SKM-1 treated with dmso at 0.1 percent for 144 hours (cell line): ENCODE results near the gene ANKMY1.

Experiments used
- DNase-seq: peaks from one replicate; lab custom pipeline; 2025; ENCODE audit not compliant: unreplicated experiment; lab: John Stamatoyannopoulos, UW

Gene ANKMY1

DNA sequence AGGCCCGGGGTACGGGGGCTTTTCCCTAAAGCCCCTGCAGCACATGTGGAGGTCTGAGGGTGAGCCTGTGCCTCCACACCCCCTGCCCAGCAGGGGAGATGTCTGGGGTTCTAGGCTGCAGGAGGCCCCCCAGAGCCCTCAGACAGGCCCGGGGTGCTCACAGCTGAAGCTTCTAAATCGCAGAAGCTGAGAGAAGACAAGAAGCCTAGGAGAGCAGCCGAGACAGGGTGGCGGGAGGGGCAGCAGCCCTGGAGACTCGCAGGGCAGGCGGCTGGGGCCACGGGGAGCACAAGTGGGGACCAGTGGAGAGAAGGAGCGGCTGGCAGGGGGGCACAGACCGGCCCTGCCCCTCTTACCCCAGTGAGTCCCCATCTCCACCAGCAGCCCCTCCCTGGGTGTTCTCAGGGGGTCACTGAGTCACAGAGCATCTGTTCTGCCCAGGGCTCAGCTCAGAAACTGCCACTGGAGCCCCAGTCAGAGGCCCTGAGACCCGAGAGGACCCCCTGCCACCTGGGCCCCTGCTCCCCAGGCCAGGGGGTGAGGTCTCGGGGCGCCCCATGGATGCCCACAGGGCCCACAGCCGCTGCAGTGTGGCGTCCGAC lies 96.2 kb downstream of the ANKMY1 start:
- DNase-seq, result no peak

DNA sequence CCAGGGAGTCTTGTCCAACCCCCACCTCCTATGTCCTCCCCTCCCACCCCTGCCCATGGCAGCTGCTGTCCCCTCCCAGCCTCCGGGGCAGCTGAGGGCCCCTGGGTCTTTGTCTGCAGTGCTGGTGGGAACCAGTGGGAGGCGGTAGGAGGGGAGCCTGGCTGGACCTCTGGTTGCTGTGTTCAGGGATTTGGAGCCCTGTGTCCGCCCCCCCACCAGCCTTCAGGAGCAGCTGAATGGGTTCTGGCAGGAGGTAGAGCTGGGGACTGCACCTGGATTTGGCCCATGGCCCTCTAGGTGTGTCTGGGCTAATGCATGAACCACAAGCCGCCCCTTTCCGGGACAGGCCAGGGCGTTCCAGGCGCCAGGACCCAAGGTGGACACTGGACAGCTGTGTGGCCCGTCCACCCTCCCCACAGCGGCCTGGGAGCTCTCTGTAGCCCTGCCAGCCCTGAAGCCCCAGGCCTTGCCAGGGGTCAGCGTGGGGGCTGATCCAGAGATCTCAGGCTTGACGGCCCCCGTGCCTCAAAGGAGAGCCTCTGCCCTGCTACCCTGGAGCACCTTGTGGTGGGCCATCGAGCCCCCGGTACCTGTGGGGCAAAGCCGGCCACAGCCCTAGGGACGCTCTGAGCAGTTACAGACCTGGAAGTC lies 96.9 kb downstream of the ANKMY1 start:
- no peak for DNase-seq

DNA sequence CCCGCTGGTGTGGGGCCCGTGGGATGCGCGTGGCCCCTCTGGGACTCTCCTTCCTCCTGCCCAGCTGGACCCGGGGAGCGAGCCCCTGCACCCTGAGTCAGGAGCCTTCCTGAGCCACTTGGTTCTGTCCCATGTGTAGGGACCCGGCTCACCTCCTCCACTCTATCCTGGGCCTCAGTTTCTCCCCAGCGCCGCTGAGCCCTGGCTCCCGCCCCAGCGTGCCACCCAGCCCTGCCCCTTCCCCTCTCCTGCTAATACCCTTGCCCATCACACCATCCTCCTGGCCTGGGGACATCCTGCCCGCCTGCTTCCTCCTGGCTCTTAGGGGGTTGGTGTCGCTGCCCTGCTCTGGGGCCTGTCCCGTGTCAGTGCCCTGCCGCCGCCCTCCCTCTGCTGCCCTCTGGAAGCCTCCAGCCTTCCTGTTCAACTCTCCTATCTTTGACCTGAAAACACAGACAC lies 97.5 kb downstream of the ANKMY1 start:
- no peak for DNase-seq

DNA sequence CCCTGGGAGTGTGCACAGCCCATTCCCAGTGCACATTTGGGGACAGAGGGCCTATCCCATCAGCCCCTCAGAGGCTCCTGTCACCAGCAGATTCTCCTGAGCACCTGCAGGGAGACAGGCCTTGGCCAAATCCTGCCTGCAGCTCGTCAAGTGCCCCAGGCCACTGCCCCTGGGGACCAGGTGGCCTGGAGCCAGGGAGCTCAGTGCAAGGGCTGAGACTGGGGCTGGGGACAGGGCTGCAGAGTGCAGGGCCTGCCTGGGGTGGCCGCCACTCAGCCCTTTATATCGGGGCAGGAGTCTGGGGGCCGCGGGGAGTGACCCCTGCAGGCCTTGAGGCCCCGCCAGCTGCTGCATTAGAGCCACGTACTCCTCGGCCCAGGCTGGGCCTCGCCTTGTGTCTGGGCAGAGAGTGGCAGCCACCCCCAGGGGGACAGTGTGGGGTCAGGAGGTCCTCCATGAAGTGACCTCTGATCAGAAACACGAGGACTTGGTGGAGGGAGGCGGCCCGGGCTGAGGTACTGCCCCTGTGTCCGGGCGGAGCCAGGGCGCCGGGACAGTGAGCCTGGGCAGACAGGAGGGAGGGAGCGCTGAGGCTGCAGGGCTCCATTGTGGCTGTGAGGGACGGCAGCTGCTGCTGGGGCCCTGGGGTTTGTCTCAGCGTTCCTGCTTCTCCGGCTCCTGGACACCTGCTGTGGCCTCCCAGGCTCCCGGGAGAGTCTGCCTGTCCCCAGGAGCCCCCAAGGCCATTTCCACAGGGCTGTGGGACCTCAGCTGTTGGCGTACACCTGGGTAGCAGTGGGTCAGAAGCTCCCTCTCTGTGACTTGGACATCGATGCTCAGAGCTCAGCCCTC lies 98.2 kb downstream of the ANKMY1 start:
- no peak for DNase-seq

DNA sequence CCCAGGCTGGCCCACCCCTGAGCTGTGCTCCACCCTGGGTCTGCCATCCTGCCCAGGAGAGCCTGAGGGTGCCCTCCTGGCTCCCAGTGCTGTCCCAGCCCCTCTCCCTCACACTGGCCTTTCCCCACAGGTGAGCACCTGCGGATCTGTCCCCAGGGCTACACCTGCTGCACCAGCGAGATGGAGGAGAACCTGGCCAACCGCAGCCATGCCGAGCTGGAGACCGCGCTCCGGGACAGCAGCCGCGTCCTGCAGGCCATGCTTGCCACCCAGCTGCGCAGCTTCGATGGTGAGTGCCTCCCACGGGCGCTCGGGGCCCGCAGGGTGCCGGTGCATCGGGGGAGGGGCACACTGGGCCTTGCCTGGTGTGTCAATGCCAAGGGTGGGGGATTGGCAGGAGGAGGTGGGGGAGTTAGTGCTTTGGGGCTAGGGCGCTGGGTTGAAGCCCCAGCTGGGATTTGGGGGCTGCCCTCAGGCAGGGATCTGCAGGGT lies 98.8 kb downstream of the ANKMY1 start:
- no peak for DNase-seq

DNA sequence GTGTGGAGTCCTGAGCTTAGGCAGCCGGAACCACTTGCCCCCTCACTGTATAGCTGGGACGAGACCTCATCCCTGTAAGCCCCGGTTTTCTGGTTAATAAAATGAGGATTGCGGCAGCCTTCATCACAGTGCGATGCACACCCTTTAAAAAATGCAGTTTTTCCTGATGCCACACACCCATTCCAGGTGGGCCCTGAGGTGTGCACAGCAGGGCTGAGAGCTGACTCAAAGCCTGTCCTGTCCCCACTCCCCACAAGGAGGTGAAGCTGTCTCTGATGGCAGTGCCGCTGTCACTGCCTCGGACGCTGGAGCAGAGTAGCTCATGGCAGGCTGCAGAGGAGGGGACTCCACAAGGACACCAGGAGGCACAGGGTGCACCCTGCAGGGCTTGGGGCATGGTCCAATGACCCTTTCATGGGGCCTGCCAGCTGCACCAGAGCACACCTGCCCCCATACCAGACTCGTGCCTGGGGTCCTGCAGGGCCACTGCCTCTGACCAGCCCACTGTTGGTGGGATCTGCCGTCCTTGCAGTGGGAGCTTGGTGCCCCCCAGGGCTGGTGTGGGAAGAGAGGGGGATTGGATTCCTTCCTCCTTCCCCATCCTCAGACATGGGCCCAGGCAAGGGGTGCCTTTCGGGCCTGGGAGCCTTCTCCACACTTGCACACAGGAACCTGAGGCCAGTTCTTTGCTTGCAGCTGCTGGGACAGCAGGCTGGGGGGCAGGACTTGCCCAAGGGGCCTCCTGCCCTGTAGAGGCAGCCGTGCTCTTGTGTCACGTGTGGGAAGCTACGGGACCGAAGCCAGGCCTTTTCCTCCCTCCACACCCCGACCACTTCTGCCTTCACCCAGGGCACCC lies 99.5 kb downstream of the ANKMY1 start:
- DNase-seq, result no peak

DNA sequence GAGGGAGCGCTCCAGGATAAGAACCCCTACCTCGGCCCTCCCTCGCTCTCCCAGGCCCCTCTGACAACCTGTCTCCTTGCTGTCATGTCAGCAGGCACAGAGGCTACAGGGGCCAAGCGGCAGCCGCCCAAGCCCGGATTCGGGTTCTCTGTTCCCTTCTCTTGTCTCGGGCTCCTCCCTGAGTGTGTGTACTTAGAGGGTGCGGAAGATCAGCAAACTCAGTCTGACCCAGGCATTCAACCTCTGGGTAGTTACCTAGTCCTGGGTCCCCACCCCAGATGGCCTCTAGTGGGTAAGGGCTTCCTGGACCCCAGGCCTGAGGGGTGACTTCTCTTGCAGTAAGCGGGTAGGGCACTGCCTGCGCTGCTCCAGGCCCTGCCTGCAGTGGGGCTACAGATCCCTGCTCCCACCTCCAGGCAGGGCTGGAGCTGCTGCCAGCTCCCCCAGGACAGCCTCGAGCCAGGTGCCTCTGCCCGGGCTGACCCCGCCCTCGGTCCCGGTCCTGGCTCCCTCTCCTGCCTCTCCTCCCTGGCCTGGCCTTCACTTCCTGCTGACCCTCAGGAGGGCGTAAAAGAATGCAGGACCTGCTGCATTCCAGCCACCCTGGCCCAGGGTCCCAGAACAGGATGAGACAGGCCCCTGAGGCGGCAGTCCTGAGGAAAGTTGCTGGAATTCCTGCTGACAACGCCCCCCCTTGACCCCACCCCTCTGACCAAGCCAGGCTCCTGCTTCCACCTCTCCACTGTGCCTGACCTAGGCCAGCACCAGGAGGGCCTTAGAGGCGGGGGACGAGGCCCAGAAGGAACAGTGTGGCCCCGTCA lies 100.4 kb downstream of the ANKMY1 start:
- no peak for DNase-seq

DNA sequence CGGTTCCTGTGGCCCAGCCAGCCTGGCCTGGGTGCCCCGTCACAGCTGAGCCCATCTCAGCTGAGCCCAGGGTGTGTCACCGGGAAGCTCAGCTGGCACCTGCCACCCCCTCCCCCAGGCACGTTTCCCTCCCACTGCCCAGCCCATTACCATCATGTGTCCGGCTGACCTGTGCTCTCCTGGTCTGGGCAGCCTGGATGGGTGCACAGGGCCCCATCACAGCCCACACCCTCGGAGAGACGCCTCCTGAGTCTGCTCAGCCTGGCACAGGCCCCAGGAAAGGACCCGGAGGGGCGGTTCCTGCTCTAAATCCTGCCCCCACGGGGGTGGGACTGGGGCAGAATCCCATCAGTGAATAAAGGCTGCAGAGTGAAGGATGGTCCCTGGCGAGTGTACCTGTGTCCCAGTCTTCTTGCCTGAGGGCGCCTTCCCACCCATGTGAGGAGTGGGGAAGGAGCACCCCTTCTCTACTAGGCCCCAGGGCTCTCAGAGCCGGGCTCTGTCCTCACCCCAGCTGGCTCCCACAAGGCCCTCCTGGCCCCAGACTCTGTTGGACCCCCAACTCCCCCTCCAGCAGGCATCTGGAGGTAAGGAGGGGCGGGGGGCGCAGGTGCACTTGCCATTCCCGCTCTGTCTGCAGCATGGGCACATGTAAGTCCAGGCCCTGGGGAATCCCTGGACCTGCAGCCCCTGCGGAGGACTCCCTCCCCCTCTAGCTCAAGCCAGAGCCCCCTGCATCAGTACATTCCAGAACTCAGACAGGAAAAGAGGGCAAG lies 101.2 kb downstream of the ANKMY1 start:
- no peak for DNase-seq

DNA sequence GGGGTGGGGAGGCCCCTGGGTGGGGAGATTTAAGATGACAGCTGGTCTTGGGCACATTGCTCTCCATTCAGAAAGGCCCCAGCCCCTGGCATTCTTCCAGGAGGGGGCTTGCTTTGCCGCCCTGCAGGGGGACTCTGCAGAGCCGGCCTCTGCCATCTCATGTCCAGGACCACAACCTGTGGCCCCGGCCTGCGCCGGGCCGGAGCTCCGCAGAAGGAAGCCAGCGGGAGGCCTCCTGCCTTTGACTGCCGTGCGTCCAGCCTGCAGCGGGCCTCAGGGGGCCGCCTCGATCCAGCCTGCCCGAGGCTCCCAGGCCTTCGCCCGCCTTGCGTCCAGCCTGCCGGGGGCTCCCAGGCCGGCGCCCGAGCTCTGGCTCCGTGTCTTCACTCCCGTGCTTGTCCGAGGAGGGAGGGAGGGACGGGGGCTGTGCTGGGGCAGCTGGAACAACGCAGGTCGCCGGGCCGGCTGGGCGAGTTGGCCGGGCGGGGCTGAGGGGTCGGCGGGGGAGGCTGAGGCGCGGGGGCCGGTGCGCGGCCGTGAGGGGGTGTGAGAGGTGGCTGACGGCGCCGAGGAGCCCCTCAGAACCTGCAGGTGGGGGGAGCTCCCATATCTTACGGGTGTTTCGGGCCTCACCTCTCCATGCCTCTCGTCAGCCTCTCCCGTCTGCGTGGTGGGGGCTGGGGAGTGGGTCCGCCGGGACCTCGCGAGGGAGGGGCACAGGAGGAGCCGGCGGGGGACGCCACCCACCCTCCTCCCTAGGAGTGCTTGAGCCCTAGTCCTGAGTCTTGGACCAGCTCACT lies 101.9 kb downstream of the ANKMY1 start:
- no peak for DNase-seq

DNA sequence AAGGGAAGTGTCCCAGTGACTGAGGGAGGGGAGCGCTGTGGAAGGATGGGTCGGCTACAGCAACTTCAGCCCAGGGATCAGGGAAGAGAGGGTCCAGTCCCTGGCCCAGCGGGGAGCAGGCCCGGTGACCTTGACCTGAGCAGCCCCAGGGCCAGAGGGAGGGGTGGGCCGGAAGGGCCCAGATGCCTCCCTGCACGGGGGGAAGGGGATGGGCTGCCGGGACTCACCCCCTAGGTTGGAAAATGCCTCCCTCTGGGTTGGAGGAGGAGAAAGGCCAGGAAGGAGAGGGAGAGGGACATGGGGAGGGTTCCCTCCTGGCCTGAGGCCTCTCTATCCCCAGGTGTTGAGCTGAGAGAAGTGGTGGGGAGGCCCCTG lies 102.5 kb downstream of the ANKMY1 start:
- no peak for DNase-seq

DNA sequence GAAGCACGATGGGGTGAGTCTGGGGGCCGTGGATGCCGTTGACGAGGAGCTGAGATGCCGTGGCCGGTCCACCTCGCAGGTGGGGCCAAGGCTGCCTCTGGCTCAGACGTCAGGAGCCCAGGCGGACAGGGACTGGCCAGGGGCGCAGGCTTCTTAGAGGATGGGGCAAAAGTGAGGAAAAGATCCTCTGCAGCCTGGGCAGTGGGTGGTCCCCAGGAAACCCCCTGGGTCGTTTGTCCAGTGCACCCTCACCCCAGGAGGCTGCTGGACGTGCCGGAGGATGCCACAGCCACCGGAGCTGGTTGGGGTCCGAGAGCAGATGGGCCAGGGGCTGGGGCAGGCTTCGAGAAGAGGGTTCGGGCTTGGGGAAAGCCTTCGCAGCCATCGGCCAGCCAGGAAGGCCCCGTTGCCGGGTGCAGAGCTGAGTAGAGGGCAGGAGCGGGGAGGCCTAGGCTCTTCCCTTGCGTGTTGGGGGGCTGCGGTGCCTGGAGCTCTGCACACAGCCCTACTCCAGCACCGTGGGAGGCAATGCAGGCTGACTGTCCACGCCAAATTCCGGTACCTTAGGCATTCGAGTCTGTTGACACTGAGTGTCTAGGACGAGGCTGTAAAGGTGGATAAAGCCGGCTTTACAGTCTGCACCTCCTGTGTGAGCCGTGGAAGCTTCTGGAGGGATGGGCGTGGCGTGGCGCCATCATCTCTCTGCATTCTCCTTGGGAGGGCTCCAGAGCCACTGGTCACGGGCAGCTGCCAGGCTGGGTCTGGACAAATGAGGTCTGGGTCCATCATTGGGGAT lies 103.5 kb downstream of the ANKMY1 start:
- DNase-seq, result no peak

DNA sequence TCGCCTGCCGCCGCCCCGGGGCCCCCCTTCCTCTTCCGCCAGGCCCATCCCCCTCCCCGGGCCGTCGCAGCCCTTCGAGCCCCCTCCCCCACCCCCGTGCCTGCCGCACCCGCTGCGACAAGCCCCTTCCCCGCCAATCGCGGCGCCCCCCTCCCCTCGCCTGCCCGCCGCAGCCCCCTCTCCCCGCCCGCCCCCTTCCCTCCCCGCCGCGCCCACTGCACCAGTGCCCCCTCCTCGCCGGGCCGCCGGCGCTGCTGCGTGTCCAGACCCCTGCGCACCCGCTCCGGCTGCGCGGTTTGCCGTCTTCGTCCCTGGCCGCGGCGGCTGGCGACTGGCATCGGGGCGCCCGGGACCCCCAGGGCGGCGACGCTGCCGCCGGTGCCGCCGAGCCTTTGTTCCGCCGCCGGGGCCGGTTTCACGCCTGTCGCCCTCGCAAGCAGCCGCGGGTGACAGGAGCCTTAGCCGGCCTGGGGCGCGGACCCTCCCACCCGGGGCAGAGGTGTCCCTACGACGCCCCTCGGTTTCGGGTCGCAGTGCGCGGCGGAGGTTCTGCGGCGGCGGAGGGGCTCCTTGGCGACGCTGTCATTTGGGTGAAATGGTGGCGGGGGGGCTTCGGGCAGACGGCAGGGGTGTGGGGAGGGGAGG lies 104.2 kb downstream of the ANKMY1 start:
- no peak for DNase-seq

DNA sequence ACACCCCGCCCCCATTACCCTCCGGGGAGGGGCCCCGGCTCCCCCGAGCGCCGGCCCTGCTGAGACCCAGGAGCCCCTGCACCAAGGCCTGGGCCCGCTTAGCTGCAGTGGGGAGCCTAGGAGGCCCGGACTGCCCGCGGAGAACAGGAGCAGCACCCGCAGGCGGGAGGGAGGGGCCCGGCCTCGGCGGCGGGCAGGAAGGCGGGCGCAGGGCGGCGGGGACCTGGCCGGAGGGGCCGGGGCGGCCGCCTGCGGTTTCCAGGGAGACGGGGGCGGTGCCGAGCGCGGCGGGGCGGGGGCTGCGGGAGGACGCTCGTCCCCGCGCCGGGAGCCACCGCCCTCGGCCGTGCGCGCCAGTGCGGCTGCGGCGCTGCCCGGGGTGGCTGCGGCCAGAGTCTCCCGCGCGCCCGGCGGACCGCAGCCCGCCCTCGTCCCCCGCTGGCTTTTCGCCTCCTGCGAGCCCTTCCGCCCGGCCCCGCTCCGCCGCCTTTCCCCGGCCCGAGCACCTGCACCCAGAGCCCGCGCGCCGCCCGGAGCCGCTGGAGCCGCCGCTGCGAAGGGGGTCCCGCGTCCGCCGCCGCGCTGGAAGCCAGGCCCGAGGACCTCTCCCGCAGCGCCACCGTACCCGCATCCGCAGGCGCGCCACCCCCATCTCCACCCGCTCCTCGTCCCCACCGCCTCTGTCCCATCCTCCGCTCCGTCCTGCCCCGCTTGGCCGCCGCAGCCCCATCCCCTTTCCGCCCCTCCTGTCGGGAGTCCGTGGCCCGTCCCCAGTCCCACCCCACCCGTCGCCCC lies 105.1 kb downstream of the ANKMY1 start:
- DNase-seq, result no peak

DNA sequence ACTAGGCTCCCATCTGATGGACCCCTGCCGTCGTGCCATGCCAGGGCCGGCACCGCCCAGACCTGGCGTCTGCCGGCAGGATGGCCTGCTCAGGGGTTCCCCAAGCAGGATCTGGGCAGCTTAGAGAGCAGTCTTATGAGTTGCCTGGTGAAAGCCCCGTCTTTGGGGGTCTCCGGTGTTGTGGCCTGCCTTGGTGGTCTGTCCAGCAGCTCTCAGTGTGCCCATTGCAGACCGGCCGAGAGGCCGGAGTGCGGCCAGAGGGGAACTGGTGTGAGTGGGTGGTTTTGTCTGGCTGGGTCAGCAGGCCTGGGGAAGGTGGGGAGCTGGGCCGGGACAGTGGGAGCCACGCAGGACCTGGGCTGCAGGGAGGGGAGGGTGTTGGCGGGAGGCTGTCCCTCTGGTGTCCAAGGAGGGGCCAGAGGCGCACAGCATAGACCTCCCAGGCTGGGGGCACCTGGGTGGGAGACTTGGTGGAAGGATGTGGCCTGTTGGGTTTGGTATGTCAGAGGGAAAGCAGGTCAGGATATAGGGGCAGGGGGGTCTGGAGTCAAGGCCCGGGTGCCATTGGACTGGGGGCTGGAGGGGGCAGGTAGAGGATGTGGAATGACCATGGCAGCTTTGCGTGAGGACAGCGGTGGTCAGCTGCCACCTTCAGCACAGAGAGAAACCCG lies 105.9 kb downstream of the ANKMY1 start:
- DNase-seq, result no peak

DNA sequence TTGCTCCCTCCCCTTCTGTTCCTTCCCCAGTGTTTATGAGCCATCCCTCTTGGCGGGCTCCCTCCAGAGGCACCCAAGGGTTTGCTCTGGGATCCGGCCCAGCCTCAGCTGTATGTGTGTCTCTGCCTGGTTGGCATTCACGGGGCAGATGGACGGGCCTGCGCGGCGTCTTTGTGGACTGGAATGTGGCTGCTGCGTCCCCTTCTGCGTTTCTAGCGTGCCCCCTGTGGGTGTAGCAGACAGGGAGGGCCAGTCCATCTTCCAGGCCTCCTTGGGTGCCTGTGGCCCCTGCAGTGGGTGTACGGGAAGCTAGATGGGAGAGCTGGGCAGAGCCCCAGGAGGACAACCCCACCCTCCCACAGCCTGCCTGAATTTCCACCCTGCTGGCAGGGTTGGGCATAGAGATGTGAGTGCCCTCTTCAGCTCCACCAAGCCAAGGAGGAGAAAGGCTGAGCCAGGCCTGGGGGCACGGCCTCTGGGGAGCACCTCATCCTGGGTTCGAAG lies 106.6 kb downstream of the ANKMY1 start:
- no peak for DNase-seq
